HG03378 (cell line): ENCODE data around the gene DHRS13.
"Not testable (repeated sequence)": the region's sequence is repeated elsewhere in the genome, so short reads cannot be mapped to it uniquely, and the experiment has no call there.

Experiments used
- ATAC-seq: cut with Tn5 transposase; IDR thresholded peaks from one replicate; pipeline ENCODE4 v1.9.1; 2021; ENCODE audit warnings: mild to moderate bottlenecking, moderate library complexity; ENCODE audit not compliant: unreplicated experiment

Gene DHRS13

GRCh38 chr17:28935744-28936460 is 33.0 kb upstream of the DHRS13 start:
- ATAC-seq = no peak

GRCh38 chr17:28934508-28934907 is 31.6 kb upstream of the DHRS13 start:
- ATAC-seq = not testable (repeated sequence)

- ATAC-seq = no peak
Observed at GRCh38 chr17:28929787-28930186, 26.9 kb upstream of the DHRS13 start.

- ATAC-seq = no peak
Observed at GRCh38 chr17:28928061-28928460, 25.2 kb upstream of the DHRS13 start.

GRCh38 chr17:28926786-28927185 is 23.9 kb upstream of the DHRS13 start:
- ATAC-seq = no peak

- ATAC-seq = no peak
Observed at GRCh38 chr17:28926366-28926765, 23.5 kb upstream of the DHRS13 start.

GRCh38 chr17:28925912-28926365 is 23.1 kb upstream of the DHRS13 start:
- no peak for ATAC-seq

GRCh38 chr17:28920201-28920600 is 17.3 kb upstream of the DHRS13 start:
- no peak for ATAC-seq

GRCh38 chr17:28918295-28918694 is 15.4 kb upstream of the DHRS13 start:
- no peak for ATAC-seq

GRCh38 chr17:28917465-28917864 is 14.6 kb upstream of the DHRS13 start:
- ATAC-seq = no peak

GRCh38 chr17:28917029-28917428 is 14.2 kb upstream of the DHRS13 start:
- no peak for ATAC-seq

- ATAC-seq = no peak
Observed at GRCh38 chr17:28916302-28916934, 13.5 kb upstream of the DHRS13 start.

- ATAC-seq = no peak
Observed at GRCh38 chr17:28912938-28913333, 10.1 kb upstream of the DHRS13 start.

GRCh38 chr17:28912281-28912937 is 9.5 kb upstream of the DHRS13 start:
- ATAC-seq = no peak

GRCh38 chr17:28911411-28912045 is 8.6 kb upstream of the DHRS13 start:
- no peak for ATAC-seq

GRCh38 chr17:28910534-28910933 is 7.7 kb upstream of the DHRS13 start:
- no peak for ATAC-seq

- no peak for ATAC-seq
Observed at GRCh38 chr17:28908640-28909167, 5.8 kb upstream of the DHRS13 start.

GRCh38 chr17:28907709-28908475 is 5.0 kb upstream of the DHRS13 start:
- ATAC-seq = no peak

GRCh38 chr17:28906706-28907438 is 4.0 kb upstream of the DHRS13 start:
- no peak for ATAC-seq

- ATAC-seq = no peak
Observed at GRCh38 chr17:28906276-28906675, 3.4 kb upstream of the DHRS13 start.
